HG03039 (cell line): Measurements from ENCODE around the gene CLTB.

Experiments used
- ATAC-seq: cut with Tn5 transposase; IDR thresholded peaks from one replicate; pipeline ENCODE4 v1.9.1; 2021; ENCODE audit warnings: mild to moderate bottlenecking, moderate library complexity; ENCODE audit not compliant: unreplicated experiment

CLTB gene

DNA sequence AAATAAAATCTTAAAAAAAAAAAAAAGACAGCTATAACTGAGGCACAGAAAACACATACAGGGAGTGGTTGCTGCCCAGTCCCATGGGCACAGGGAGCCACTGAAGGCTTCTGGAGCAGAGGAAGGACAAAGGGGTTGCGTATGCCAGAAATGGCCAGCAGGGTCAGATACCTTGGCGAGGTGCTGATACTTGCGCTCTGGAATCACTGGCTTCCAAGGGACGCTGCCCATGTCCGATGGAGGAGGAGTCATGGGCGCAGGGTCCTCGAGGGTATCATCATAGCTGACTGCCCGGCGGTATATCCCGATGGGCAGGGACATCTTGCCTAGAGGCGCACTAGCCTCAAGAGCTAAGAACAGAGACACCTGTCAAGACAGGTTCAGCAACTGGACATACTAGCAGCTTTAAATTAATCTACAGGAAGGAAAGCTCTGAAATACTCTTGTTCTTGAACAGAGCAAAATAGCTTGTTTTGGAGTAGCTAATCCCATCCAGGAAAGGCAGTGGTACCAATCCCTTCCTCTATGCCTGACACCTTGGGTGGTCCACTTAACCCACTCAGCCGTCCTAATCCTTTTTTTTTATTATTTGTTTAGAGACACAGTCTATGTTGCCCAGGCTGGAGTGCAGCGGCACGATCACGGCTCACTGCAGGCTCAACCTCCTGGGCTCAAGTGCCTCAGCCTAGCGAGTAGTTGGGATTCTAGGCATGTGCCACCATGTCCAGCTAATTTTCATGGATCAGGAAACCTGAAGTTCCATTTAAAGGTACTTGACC lies 60.8 kb downstream of the CLTB start:
- no peak for ATAC-seq

DNA sequence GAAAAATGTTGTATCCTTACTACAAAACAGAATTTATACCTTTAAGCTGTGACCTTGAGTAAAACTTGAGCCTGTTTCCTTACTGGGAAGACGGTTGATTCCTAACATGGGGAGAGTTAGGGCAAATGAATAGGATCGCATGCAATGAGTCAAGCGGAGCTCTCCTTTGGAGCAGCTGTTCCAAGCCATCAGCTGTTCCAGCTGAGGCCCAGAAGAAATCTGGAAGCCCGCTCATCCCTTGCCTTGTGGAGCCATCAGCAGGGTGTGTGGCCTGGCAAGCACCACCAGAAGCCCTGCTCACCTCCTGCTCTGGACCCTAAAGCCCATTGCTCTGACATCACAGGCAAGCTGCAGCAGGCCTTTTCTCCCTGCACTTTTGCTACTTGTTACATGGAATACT lies 62.8 kb downstream of the CLTB start:
- ATAC-seq, result no peak

DNA sequence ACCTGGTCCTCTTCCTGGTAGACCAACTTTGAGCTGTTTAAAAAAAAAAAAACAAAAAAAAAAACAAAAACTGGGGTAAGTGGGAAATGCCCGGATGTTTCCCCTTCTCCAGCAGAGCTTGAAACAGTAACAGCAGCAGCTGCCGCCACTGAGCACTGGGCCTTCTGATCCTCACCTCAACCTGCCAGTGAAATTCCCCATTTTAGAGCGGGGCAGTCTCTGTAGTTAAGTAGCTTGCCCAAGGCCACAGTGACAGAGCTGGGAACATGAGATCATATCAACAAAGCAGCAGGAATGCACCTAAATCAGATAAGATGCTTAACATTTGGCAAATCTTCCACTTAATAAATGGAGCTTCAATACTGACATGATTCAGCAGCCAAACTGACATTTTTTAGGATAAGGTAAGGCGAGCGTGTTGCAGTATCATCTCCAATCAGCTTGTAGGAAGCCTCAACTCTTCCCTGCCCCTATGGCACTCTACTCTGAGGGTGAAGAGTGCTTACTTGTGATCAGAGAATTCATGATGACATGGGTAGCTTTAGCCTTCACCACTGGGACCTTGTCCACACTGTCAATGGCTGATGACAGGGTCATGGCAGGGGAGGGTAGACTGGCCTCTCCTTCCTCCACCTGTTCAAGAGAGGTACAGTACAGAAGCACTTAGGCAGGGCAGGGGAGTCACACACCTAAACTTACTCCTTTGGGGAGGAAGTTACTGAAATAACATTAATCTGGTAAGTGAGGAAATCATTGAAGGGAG lies 64.0 kb downstream of the CLTB start:
- no peak for ATAC-seq

DNA sequence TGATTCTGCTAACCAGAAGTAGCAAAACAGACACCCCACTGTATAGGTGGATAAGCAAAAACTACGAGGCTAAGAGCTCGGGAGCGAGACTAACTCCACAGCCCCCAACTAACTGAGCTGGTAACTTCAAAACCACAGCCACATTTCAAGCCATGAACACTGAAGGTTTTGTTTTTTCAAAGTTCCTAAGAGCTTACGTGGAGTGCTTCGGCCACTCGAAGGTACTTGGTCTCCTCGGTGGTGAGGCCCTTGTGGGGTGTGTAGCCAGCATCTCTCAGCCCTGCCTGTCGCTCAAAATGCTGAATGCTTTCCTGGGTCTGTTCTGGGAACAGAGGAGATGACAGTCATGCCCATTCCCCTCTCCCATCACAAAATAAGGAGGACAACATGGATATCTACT lies 65.9 kb downstream of the CLTB start:
- no peak for ATAC-seq

DNA sequence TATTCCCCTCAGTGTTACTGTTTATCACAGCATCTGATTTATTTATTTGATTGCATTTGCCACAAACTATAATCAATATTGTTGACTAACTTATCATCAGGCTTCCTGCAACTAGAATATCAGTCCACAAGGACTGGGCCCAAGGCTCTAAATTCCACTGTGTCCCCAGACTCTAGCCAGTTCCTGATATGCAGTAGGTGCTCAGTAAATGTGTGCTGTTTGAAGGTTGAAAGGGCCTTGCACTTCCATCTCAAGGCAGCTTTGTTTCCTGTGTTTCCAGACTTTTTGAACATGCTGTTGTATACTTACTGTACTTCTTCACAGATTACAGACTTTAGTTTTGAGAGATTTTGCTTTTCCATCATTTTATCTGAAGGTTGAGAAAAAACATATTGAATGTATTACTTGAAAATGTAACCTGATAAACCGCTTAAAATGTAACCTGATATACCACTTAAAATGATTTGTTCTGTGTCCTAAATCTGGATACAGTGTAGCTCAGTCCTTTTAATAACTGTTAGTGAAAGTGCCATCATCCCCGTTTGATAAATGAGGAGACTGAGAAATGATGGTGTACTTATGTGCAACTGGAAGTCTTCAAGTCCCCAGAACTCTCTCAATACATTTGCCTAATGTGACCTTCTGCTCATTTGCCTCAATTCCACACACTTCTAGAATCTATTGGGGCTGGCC lies 73.4 kb downstream of the CLTB start:
- ATAC-seq, result no peak
